GM19452 (cell line): ENCODE data around the gene TCERG1L.

ENCODE experiments used
- ATAC-seq: cut with Tn5 transposase; IDR thresholded peaks from one replicate; pipeline ENCODE4 v1.9.1; 2021; ENCODE audit not compliant: unreplicated experiment

Gene TCERG1L

DNA sequence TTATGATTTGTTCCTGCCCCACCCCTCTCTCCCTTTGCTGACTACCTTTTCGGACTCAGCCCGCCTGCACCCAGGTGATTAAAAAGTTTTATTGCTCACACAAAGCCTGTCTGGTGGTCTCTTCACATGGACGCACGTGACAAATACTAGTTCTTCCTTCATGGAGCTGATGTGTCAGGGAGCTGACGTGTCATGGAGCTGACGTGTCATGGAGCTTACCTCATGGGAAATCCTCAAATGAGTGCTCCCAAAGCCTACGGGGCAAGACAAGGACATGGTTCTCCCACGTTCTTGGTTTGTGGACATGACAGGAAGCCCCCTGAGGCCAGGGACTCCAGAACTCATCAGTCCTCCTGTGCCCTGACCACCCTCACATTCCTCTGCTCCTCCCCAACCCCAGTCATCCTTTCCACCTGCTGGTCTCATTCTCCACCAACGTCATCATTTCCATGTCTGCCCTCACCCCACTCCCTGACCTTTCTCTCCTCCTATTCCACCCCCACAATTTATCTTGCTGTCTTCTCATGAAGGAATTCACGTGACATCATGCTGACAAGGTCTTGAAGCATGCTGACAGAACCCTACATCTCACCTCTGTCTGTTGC, 261.3 kb downstream of the TCERG1L start:
- no peak for ATAC-seq

DNA sequence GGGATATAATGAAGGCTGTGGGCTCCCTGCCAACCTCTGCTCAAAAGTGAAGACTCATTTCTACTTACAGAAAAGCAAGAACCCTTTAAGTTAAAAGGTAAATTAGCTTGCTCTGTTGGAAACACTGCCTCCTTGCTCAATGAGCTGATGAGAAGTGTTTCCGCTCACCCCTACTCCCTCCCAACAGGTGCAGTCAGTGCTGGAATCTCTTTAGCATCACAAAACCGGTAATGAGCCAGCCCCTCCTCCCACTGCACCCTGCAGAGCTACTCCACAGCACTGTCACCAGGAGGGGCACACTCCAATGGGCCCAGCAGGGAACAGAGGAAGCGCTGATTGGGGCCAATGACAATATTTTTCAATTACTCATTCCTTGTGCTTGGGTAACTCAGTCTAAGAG, 262.5 kb downstream of the TCERG1L start:
- ATAC-seq: no peak

- ATAC-seq: no peak
Observed at GRCh38 chr10:131048606-131049005, 262.9 kb downstream of the TCERG1L start.

- no peak for ATAC-seq
Observed at GRCh38 chr10:131047501-131047900, 264.0 kb downstream of the TCERG1L start.

GRCh38 chr10:131046194-131046593, 265.3 kb downstream of the TCERG1L start:
- ATAC-seq: no peak

DNA sequence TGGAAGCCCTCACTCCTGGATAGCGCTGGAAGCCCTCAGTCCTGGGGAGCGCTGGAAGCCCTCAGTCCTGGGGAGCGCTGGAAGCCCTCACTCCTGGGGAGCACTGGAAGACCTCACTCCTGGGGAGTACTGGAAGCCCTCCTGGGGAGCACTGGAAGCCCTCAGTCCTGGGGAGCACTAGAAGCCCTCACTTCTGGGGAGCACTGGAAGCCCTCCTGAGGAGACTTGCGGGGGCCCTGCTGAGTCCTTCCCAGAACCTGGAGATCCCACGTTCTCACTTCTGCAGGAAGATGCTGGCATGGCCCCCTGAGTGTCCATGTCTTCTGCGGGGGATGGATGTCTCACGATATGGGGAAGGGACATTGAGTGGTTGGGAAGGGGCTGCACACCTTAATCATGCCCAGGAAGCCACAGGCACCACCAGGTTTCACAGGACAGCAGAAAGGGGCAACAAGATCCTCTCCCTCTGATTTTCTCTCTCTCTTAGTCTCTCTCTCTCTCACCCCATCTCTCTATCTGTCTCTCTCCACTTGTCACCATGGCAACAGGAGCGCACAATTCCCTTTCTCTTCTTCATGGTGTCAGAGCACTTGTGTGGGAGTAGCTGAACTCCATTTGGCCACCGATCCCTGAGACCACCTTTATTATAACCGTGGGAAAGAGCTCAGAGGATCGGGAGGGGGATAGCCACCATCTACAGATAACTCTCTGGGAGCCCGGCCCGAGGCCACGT, 267.0 kb downstream of the TCERG1L start:
- ATAC-seq: no peak

DNA sequence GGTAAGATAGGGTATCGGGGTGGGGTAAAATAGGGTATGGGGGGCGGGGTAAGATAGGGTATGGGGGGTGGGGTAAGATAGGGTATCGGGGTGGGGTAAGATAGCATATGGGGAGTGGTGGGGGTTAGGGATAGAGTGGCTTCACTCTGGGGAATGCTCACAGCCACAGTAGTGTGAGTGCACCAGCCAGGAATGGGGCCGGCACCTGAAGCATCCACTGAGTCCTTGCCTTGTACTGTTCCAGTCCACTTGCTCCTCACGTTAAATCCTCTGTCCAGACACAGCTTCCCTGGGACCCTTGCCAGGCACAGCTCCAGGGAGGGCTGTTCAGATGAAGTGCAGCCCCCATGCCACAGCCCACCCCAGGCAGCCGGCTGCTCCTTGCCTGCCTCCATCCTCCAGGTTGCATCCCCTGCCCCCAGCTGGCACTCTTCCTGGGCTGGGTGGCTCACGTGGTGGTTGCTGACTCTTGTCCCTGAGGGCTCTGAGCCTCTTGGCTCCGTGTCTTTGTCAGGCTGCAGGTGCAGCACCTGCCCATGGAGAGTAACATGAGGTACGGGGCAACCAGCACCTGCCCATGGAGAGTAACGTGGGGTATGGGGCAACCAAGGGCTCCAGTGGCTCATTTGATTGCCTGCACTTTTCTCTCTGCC, 268.4 kb downstream of the TCERG1L start:
- ATAC-seq: no peak
